GM19351 (cell line): Measurements from ENCODE around the gene LAYN.

Experiments used
- ATAC-seq: cut with Tn5 transposase; IDR thresholded peaks from one replicate; pipeline ENCODE4 v1.9.1; 2021; ENCODE audit warnings: mild to moderate bottlenecking, moderate library complexity; ENCODE audit not compliant: unreplicated experiment

LAYN gene

DNA sequence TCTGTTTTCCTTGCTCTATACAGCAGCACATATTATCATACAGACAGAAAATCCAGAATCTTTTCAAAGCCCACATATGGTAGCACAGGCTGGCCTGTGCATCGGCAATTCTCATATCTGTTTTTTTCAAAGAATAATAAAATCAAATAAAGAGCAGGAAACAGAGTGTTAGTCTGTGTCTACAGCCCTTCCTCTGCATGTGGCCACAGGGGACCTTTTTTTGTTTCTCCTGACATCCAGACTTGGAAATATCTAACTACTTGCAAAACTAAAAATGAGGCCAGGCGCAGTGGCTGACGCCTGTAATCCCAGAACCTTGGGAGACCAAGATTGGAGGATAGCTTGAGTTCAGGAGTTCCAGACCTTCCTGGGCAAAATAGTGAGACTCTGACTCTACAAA lies 20.3 kb downstream of the LAYN start:
- no peak for ATAC-seq

- no peak for ATAC-seq
Observed at GRCh38 chr11:111561306-111561705, 20.8 kb downstream of the LAYN start.

GRCh38 chr11:111561791-111562325 lies 21.3 kb downstream of the LAYN start:
- ATAC-seq, result no peak

DNA sequence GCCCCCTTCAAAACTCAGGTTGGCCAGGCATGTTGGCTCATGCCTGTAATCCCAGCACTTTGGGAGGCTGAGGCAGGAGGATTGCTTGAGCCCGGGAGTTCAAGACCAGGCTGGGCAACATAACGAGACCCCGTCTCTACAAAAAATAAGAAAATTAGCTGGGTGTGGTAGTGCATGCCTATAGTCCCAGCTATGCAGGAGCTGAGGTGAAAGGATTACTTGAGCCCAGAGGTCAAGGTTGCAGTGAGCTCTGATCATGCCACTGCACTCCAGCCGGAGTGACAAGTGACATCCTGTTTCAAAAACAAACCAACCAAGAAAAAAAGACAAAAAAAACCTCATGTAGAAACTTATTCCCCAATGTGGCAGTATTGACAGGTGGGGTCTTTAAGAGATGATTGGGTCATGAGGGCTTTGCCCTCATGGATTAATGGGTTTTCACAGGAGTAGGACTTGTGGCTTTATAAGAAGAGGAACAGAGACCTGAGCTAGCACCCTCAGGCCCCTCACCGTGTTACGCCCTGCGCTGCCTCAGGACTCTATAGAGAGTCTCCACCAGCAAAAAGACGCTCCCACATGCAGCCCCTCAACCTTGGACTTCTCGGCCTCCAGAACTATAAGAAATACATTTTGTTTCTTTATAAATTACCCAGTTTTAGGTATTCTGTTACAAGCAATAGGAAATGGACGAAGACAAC lies 22.3 kb downstream of the LAYN start:
- no peak for ATAC-seq

- ATAC-seq, result no peak
Observed at GRCh38 chr11:111565114-111565720, 24.7 kb downstream of the LAYN start.

- no peak for ATAC-seq
Observed at GRCh38 chr11:111566324-111566723, 25.8 kb downstream of the LAYN start.

DNA sequence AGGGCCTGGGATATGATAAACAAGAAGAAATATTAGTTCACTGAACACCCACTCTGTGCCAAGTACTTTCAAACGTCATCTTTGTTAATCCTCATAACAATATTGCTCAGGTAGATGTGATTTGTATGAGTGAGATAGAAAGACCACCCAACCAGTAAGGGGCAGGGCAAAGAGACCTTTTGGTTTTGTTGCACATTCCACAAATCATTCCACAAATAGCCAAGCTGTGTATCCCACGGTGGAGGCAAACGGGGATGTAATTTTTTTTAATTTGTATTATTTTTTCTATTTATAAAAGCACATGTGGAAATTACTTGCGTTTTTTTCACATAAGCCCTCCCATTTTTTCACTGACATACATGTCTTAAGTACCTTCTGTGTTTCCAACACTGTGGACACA lies 29.0 kb downstream of the LAYN start:
- no peak for ATAC-seq

- ATAC-seq, result no peak
Observed at GRCh38 chr11:111570796-111571195, 30.3 kb downstream of the LAYN start.

DNA sequence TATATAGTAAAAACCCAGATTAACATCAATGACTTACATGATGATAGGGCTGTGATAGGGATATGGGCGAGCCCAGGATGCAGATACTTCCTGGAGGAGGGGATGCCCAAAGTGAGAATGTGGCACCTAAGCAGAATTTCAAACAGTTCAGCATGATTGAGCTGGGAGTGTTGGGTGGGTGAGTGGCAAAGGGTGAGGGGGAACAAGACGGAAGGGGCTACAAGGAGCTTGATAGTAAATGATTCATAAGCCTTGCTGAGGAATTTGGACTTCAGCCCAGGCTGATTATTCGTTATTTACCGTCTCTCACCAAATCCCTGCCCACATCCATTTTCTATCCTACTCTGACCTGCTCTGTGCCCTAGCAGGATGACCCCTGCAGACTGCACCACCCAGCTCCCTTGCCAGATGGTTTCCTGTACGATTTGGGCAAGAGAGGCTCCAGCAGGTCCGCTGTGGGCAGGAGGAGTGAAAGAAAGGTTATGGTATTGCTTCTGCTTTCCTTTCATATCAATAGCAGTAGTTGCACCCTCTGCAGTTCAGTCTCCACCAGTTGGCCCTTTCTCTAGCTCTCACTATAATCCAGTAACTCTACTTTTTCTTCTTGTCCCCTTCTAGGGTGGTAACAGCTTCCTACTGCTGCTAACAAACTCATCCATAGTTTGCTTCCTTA lies 31.4 kb downstream of the LAYN start:
- ATAC-seq, result no peak

DNA sequence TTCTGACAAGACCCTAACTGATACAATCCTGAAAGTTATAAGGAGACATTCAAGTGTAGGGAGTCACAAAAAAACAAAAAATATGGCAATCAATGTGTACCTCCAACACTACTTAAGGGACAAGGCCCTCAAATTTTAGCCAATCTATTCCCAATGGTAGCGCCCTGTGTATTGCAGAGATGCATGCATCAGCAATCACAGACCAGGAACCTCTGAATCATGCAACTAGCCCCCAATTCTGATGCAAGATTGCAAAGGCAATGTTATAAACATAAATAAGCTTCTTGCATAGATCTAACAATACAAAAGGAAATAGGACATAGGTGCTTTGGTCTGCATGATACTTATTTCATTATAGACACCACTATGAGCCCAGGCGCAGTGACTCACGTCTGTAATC lies 32.1 kb downstream of the LAYN start:
- no peak for ATAC-seq

DNA sequence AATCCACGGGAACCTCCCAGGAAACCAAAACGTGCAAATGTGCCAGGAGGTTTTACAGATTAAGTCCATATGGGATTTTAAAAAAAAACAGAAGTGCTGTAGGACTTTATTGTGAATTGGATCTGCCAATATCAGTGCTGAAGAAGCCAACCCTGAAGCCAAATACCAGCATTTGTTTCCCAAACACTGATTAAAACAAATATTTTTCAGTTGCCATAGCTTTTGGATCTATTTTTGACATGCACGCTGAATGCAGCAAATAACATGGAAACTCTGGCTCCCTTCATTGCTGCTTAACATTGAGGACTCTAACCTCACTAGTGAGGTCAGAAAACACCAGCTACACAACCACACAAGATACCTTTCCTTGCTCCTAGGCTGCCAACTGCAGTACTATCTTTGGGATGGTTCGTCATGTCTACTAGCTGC lies 33.3 kb downstream of the LAYN start:
- ATAC-seq, result no peak

- no peak for ATAC-seq
Observed at GRCh38 chr11:111574373-111575225, 34.1 kb downstream of the LAYN start.

- ATAC-seq, result no peak
Observed at GRCh38 chr11:111575740-111576139, 35.2 kb downstream of the LAYN start.

- ATAC-seq, result no peak
Observed at GRCh38 chr11:111577821-111578220, 37.3 kb downstream of the LAYN start.

- ATAC-seq, result no peak
Observed at GRCh38 chr11:111581341-111581740, 40.8 kb downstream of the LAYN start.

GRCh38 chr11:111582163-111582562 lies 41.6 kb downstream of the LAYN start:
- no peak for ATAC-seq

DNA sequence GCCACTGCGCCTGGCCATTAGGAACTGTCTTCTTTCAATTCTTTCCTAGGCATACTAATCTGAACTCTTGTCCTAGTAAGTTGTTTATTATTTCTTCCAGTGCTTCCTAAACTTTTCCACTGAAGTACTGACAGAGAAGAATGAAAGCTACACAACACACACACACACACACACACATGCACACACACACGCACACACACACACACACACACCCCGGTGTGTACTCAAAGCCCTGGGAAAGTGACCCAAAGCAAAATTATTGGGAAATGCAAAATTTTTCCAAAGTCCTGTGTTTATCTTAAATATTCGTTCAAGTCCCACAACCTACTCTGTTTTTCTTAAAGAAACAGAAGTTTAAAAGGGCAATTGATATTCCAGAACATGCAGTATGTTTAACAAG lies 42.4 kb downstream of the LAYN start:
- ATAC-seq, result no peak

GRCh38 chr11:111585371-111585770 lies 44.9 kb downstream of the LAYN start:
- ATAC-seq, result no peak

DNA sequence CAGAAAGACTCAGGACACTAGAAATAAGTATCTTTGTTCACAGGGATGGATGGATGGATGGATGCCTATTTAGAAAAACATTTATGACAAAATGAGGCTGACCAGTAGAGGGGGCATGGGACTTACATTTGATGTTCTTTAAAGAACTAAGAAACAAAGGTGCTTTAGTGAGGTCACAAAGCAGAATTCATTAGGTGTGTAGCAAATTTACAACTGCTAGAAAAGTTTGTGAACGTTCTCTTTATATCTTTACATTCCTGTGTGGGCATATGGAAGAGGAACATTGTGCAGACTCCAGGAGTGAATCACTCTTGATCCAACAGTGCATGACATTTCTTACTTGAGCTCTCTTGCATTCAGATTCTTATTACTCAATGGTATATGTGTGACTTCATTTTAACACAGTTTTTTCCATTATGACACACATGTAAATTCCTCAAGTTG lies 45.9 kb downstream of the LAYN start:
- ATAC-seq, result no peak

- no peak for ATAC-seq
Observed at GRCh38 chr11:111589114-111589513, 48.6 kb downstream of the LAYN start.

GRCh38 chr11:111589886-111590499 lies 49.5 kb downstream of the LAYN start:
- ATAC-seq, result no peak
